Measurements from ENCODE around the gene NHLRC1.
A peak's percentile ranks its signal among the peaks of the same experiment; 100 is the strongest.
"Not testable (repeated sequence)": the region's sequence is repeated elsewhere in the genome, so short reads cannot be mapped to it uniquely, and the experiment has no call there.

NHLRC1 gene

GRCh38 chr6:18154507-18155149, 32.2 kb upstream of the NHLRC1 start, which contains the start of gene TPMT:
TPMT (minus strand) TSS chr6:18155077; CDS start chr6:18149127, 5,950 bp downstream.
- peak within 1 kb of the TSS; percentile 22 for H3K27ac ChIP-seq (ENCODE audit: low read length)
- no peaks in the 10 kb centered on the region for H3K9me3 ChIP-seq (ENCODE audit: insufficient read depth, low read depth, low read length)
- no peaks in the 10 kb centered on the region for H3K27me3 ChIP-seq (ENCODE audit: insufficient read depth, low read length)
- peaks cover 7% of the 10 kb centered on the region for H3K36me3 ChIP-seq (ENCODE audit: insufficient read depth, low read depth, low read length)
- H3K9ac ChIP-seq (ENCODE audit: low read depth, low read length) = peak within 1 kb of the TSS; percentile 90; the same call in 1 of the 2 replicates
- H3K4me3 ChIP-seq (ENCODE audit: low read length) = peak within 1 kb of the TSS; percentile 98
- H3K4me1 ChIP-seq (ENCODE audit: insufficient read depth, low read length) = peaks cover 2% of the 10 kb centered on the region; the same call in 1 of the 2 replicates

DNA sequence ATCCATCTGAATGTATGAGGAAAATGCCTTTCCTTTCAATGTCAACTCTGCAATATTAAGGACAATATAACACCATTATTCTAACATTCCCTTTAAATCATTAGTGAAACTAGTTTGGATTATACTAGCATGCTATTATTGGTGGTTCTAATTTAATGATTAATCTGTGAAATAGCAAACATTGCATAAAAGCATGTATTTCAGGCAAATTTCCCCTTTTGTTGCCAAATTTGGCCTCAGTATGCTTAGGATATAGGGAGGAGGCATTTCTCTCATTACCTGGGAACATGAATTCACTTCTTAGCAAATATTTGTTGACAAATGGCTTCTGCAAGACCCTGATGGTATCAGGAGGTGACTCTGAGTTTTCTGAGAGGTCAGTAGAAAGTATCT, 30.8 kb upstream of the NHLRC1 start:
- H3K4me1 ChIP-seq (ENCODE audit: insufficient read depth, low read length) = peaks cover 2% of the 10 kb centered on the region; the same call in 1 of the 2 replicates
- peaks cover 12% of the 10 kb centered on the region for H3K36me3 ChIP-seq (ENCODE audit: insufficient read depth, low read depth, low read length)
- no peak overlapping the region for H3K9ac ChIP-seq (ENCODE audit: low read depth, low read length)
- no peaks in the 10 kb centered on the region for H3K9me3 ChIP-seq (ENCODE audit: insufficient read depth, low read depth, low read length)
- H3K27me3 ChIP-seq (ENCODE audit: insufficient read depth, low read length) = no peaks in the 10 kb centered on the region
- H3K4me3 ChIP-seq (ENCODE audit: low read length) = peak overlapping the region; percentile 98; the same call in 1 of the 2 replicates
- no peak overlapping the region for H3K27ac ChIP-seq (ENCODE audit: low read length)

- no peak overlapping the region for H3K27ac ChIP-seq (ENCODE audit: low read length)
- no peaks in the 10 kb centered on the region for H3K27me3 ChIP-seq (ENCODE audit: insufficient read depth, low read length)
- no peak overlapping the region for H3K9ac ChIP-seq (ENCODE audit: low read depth, low read length)
- no peaks in the 10 kb centered on the region for H3K9me3 ChIP-seq (ENCODE audit: insufficient read depth, low read depth, low read length)
- H3K4me3 ChIP-seq (ENCODE audit: low read length) = no peak overlapping the region
- H3K4me1 ChIP-seq (ENCODE audit: insufficient read depth, low read length) = peaks cover 2% of the 10 kb centered on the region; the same call in 1 of the 2 replicates
- peaks cover 27% of the 10 kb centered on the region for H3K36me3 ChIP-seq (ENCODE audit: insufficient read depth, low read depth, low read length)
These were observed 29.3 kb upstream of the NHLRC1 start for GRCh38 chr6:18151801-18152200.

GRCh38 chr6:18151391-18151790, 28.9 kb upstream of the NHLRC1 start:
- peaks cover 28% of the 10 kb centered on the region for H3K36me3 ChIP-seq (ENCODE audit: insufficient read depth, low read depth, low read length)
- H3K9me3 ChIP-seq (ENCODE audit: insufficient read depth, low read depth, low read length); H3K4me3 ChIP-seq (ENCODE audit: low read length); H3K9ac ChIP-seq (ENCODE audit: low read depth, low read length); H3K27ac ChIP-seq (ENCODE audit: low read length); H3K27me3 ChIP-seq (ENCODE audit: insufficient read depth, low read length); H3K4me1 ChIP-seq (ENCODE audit: insufficient read depth, low read length): not testable (repeated sequence)

GRCh38 chr6:18148304-18149025, 26.0 kb upstream of the NHLRC1 start:
- no peaks in the 10 kb centered on the region for H3K27me3 ChIP-seq (ENCODE audit: insufficient read depth, low read length)

DNA sequence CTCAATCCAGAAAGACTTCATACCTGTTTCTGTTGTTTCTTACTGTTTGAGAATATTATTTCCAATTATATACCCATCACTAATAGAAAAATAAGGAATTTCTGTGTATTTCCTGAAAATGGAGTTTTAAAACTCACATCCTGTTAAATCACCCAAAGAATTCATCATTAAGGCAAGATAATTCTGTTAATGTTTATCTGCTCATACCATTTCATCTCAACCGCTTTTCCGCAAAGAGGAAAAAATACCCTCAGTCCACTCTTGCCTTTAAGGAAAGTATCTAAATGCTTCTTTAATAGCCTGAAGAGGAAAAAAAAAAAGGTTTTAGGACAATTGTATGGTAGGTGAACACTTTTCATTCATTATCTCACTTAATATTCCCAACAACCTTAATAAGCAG, 25.1 kb upstream of the NHLRC1 start:
- no peaks in the 10 kb centered on the region for H3K9me3 ChIP-seq (ENCODE audit: insufficient read depth, low read depth, low read length)
- no peaks in the 10 kb centered on the region for H3K27me3 ChIP-seq (ENCODE audit: insufficient read depth, low read length)
- no peak overlapping the region for H3K9ac ChIP-seq (ENCODE audit: low read depth, low read length)
- H3K36me3 ChIP-seq (ENCODE audit: insufficient read depth, low read depth, low read length) = peaks cover 50% of the 10 kb centered on the region
- H3K4me3 ChIP-seq (ENCODE audit: low read length) = no peak overlapping the region
- no peaks in the 10 kb centered on the region for H3K4me1 ChIP-seq (ENCODE audit: insufficient read depth, low read length)
- no peak overlapping the region for H3K27ac ChIP-seq (ENCODE audit: low read length)

More at GRCh38 chr6:18148304-18149025, 26.0 kb upstream of the NHLRC1 start:
- no peaks in the 10 kb centered on the region for H3K4me1 ChIP-seq (ENCODE audit: insufficient read depth, low read length)
- H3K36me3 ChIP-seq (ENCODE audit: insufficient read depth, low read depth, low read length) = peaks cover 42% of the 10 kb centered on the region
- H3K4me3 ChIP-seq (ENCODE audit: low read length) = no peak overlapping the region
- no peaks in the 10 kb centered on the region for H3K9me3 ChIP-seq (ENCODE audit: insufficient read depth, low read depth, low read length)
- H3K9ac ChIP-seq (ENCODE audit: low read depth, low read length) = no peak overlapping the region
- H3K27ac ChIP-seq (ENCODE audit: low read length) = no peak overlapping the region

DNA sequence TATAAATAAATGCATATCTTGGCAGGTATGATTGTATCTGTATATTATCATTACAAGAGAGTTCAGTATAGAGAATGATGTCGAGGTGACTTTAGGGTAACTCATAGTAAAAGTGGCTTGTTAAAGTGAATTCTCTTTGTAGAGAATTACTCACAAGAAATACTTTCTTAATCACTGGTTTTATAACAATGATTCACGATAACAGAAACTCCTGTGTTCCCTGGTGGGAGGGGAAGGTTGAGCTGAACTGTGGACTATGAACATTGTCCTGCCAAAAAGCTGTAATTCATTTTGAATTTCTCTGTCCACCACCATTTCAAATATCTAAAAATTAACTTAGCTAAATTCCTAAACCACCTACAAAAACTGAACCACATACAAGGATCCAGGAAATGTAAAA, 24.7 kb upstream of the NHLRC1 start:
- Histone ChIP-seq H3K9me3 (ENCODE audit: insufficient read depth, low read depth, low read length) (no peaks in the 10 kb centered on the region), H3K4me1 (ENCODE audit: insufficient read depth, low read length) (no peaks in the 10 kb centered on the region), H3K4me3 (ENCODE audit: low read length) (no peak overlapping the region), H3K36me3 (ENCODE audit: insufficient read depth, low read depth, low read length) (peaks cover 50% of the 10 kb centered on the region), H3K9ac (ENCODE audit: low read depth, low read length) (no peak overlapping the region), H3K27me3 (ENCODE audit: insufficient read depth, low read length) (no peaks in the 10 kb centered on the region), H3K27ac (ENCODE audit: low read length) (no peak overlapping the region)

GRCh38 chr6:18142591-18142861, 20.0 kb upstream of the NHLRC1 start:
- H3K9me3 ChIP-seq (ENCODE audit: insufficient read depth, low read depth, low read length) = no peaks in the 10 kb centered on the region
- H3K9ac ChIP-seq (ENCODE audit: low read depth, low read length) = no peak overlapping the region
- no peaks in the 10 kb centered on the region for H3K4me1 ChIP-seq (ENCODE audit: insufficient read depth, low read length)
- H3K27ac ChIP-seq (ENCODE audit: low read length) = no peak overlapping the region
- no peaks in the 10 kb centered on the region for H3K27me3 ChIP-seq (ENCODE audit: insufficient read depth, low read length)
- H3K36me3 ChIP-seq (ENCODE audit: insufficient read depth, low read depth, low read length) = peaks cover 51% of the 10 kb centered on the region
- no peak overlapping the region for H3K4me3 ChIP-seq (ENCODE audit: low read length)

DNA sequence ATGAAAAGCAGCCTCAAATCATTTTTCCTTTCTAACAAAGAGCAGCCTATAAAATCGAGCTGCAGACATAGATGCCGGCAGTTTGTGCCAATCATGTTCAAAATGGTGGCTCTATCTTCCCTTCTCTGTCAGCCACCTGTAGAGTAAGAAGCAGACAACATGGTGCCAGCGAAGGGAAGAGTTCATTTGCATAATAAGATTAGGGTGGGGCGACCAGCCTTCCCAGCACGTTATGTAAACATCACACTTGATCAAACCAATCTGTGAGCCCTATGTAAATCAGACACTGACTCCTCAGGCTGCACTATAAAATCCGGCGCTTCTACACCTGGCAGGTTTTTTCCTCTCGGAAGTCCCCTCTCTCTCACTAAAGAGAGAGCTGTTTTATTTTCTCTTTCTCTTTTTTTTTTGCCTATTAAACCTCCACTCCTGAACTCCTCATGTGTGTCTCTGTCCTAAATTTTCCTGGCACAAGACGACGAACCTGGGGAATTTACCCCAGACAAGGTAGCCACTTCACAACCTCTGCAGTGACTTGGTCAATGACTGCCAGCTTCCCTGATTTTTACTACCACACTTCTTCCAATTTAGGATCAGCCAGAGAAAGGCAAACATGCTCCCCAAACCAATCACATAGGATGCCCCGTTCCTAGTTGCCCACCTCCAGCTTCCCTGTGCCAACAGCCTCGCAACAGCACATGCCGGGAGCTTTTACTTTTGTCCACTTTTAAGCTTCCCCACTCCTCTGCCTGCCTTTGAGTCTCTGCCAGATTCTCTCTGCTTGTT, 19.5 kb upstream of the NHLRC1 start:
- H3K4me1 ChIP-seq (ENCODE audit: insufficient read depth, low read length) = no peaks in the 10 kb centered on the region
- H3K9ac ChIP-seq (ENCODE audit: low read depth, low read length) = peak overlapping the region; percentile 24
- H3K27me3 ChIP-seq (ENCODE audit: insufficient read depth, low read length) = no peaks in the 10 kb centered on the region
- H3K9me3 ChIP-seq (ENCODE audit: insufficient read depth, low read depth, low read length) = no peaks in the 10 kb centered on the region
- H3K36me3 ChIP-seq (ENCODE audit: insufficient read depth, low read depth, low read length) = peaks cover 46% of the 10 kb centered on the region
- no peak overlapping the region for H3K4me3 ChIP-seq (ENCODE audit: low read length)
- no peak overlapping the region for H3K27ac ChIP-seq (ENCODE audit: low read length)

DNA sequence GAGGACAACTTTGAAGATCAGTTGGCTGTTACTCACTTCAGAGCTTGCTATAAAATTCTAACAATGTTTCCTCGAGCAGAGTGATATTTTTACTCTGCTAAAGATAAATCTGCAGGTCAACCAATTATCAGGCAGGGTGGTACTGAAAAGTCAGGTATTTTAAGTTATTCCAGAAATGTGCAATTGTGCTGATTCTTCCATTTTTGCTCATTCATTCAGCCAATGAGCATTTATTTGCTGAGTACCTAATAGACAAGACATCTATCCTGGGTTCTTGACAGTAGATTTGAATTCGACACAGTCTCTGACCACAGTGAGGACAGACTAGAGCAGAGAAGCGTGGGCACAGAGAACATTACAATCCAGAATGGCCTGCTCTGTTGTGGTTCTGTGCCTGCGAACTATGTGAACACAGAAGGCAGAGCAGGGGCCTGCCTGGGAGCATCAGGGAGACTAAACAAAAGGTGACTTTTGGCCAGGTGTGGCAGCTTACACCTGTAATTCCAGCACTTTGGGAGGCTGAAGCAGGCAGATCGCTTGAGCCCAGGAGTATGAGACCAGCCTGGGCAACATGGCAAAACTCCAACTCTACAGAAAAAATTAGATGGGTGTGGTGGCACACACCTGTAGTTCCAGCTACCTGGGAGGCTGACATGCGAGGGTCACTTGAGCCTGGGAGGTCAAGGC, 17.6 kb upstream of the NHLRC1 start:
- no peak overlapping the region for H3K4me3 ChIP-seq (ENCODE audit: low read length)
- no peak overlapping the region for H3K27ac ChIP-seq (ENCODE audit: low read length)
- H3K9ac ChIP-seq (ENCODE audit: low read depth, low read length) = no peak overlapping the region

DNA sequence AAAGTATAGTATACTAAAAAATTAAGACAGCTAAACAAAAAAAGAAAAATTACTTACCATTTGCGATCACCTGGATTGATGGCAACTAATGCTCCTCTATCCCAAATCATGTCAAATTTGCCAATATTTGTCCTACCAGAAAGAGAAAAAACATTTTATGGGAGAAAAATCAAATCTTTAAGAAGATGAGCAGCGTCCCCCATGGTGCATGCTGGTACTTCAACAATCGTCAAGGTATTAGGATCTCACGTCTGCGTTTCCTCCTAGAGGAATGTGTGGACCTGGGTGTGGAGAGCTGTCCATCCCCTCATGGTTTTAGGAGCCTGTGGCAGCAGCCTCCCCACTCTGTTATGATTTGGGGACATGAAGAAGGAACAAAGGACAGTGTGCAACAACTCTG, 16.4 kb upstream of the NHLRC1 start:
- Histone ChIP-seq H3K36me3 (ENCODE audit: insufficient read depth, low read depth, low read length) (peaks cover 36% of the 10 kb centered on the region), H3K9me3 (ENCODE audit: insufficient read depth, low read depth, low read length) (no peaks in the 10 kb centered on the region), H3K4me3 (ENCODE audit: low read length) (no peak overlapping the region), H3K9ac (ENCODE audit: low read depth, low read length) (no peak overlapping the region), H3K27me3 (ENCODE audit: insufficient read depth, low read length) (no peaks in the 10 kb centered on the region), H3K4me1 (ENCODE audit: insufficient read depth, low read length) (no peaks in the 10 kb centered on the region), H3K27ac (ENCODE audit: low read length) (no peak overlapping the region)

More for the DNA sequence above, 17.6 kb upstream of the NHLRC1 start:
- no peaks in the 10 kb centered on the region for H3K9me3 ChIP-seq (ENCODE audit: insufficient read depth, low read depth, low read length)
- no peaks in the 10 kb centered on the region for H3K27me3 ChIP-seq (ENCODE audit: insufficient read depth, low read length)
- H3K4me1 ChIP-seq (ENCODE audit: insufficient read depth, low read length) = no peaks in the 10 kb centered on the region
- H3K36me3 ChIP-seq (ENCODE audit: insufficient read depth, low read depth, low read length) = peaks cover 33% of the 10 kb centered on the region

All from iPS-20b (cell line).